Measurements from ENCODE around the gene AGA.

GRCh38 chr4:177403746-177404145 lies 38.5 kb downstream of the AGA start:
- TF ChIP-seq USF2 (IDR thresholded peaks at IDR 0.05; ENCODE audit: low read depth, low read length) (no peak), CEBPB (IDR thresholded peaks at IDR 0.05; ENCODE audit: low read depth, low read length) (no peak)
